Middle frontal gyrus (tissue), 1 donor: ENCODE measurements around the gene KCNJ6.

Source experiments
- DNase-seq: peaks from one replicate; pipeline ENCODE4 v3.0.0-alpha.2; 2015; ENCODE audit warnings: low spot score; ENCODE audit errors: extremely low spot score

Gene KCNJ6

GRCh38 chr21:37905291-37905690 lies 11.0 kb downstream of the KCNJ6 start:
- DNase-seq, result no peak

- DNase-seq, result no peak
Observed at GRCh38 chr21:37904856-37905255, 11.4 kb downstream of the KCNJ6 start.

- no peak for DNase-seq
Observed at GRCh38 chr21:37903396-37903795, 12.9 kb downstream of the KCNJ6 start.

- DNase-seq, result no peak
Observed at GRCh38 chr21:37899146-37899545, 17.1 kb downstream of the KCNJ6 start.

- no peak for DNase-seq
Observed at GRCh38 chr21:37896788-37897187, 19.5 kb downstream of the KCNJ6 start.

- DNase-seq, result no peak
Observed at GRCh38 chr21:37891972-37892371, 24.3 kb downstream of the KCNJ6 start.

GRCh38 chr21:37888659-37889058 lies 27.6 kb downstream of the KCNJ6 start:
- no peak for DNase-seq

GRCh38 chr21:37886726-37887299 lies 29.4 kb downstream of the KCNJ6 start:
- no peak for DNase-seq

- no peak for DNase-seq
Observed at GRCh38 chr21:37886120-37886519, 30.1 kb downstream of the KCNJ6 start.

- DNase-seq, result no peak
Observed at GRCh38 chr21:37878946-37879660, 37.2 kb downstream of the KCNJ6 start.

- no peak for DNase-seq
Observed at GRCh38 chr21:37877888-37878684, 38.2 kb downstream of the KCNJ6 start.

- no peak for DNase-seq
Observed at GRCh38 chr21:37877171-37877570, 39.1 kb downstream of the KCNJ6 start.

- DNase-seq, result no peak
Observed at GRCh38 chr21:37876561-37876960, 39.7 kb downstream of the KCNJ6 start.

GRCh38 chr21:37874904-37875780 lies 41.1 kb downstream of the KCNJ6 start:
- DNase-seq, result no peak

- DNase-seq, result no peak
Observed at GRCh38 chr21:37874481-37874880, 41.8 kb downstream of the KCNJ6 start.

GRCh38 chr21:37873655-37874054 lies 42.6 kb downstream of the KCNJ6 start:
- no peak for DNase-seq

GRCh38 chr21:37871121-37871862 lies 45.0 kb downstream of the KCNJ6 start:
- DNase-seq, result no peak

GRCh38 chr21:37870221-37870620 lies 46.0 kb downstream of the KCNJ6 start:
- DNase-seq, result no peak

GRCh38 chr21:37869661-37870060 lies 46.6 kb downstream of the KCNJ6 start:
- no peak for DNase-seq

GRCh38 chr21:37868446-37869295 lies 47.6 kb downstream of the KCNJ6 start:
- DNase-seq, result no peak
